ENCODE data around the gene WDTC1. TPM values are rescaled to one million over a fixed set of nuclear protein-coding genes. Genes with fewer than 3 reads are reported as not detected.

WDTC1 gene
- total and polyA plus RNA-seq, 9 of the 15 experiments (the other 6 are each of a cell fraction or from before 2014, with no cell fraction given), result 0.18 to 32.3 (median 8.8) TPM

- TF ChIP-seq, protein P1, sequence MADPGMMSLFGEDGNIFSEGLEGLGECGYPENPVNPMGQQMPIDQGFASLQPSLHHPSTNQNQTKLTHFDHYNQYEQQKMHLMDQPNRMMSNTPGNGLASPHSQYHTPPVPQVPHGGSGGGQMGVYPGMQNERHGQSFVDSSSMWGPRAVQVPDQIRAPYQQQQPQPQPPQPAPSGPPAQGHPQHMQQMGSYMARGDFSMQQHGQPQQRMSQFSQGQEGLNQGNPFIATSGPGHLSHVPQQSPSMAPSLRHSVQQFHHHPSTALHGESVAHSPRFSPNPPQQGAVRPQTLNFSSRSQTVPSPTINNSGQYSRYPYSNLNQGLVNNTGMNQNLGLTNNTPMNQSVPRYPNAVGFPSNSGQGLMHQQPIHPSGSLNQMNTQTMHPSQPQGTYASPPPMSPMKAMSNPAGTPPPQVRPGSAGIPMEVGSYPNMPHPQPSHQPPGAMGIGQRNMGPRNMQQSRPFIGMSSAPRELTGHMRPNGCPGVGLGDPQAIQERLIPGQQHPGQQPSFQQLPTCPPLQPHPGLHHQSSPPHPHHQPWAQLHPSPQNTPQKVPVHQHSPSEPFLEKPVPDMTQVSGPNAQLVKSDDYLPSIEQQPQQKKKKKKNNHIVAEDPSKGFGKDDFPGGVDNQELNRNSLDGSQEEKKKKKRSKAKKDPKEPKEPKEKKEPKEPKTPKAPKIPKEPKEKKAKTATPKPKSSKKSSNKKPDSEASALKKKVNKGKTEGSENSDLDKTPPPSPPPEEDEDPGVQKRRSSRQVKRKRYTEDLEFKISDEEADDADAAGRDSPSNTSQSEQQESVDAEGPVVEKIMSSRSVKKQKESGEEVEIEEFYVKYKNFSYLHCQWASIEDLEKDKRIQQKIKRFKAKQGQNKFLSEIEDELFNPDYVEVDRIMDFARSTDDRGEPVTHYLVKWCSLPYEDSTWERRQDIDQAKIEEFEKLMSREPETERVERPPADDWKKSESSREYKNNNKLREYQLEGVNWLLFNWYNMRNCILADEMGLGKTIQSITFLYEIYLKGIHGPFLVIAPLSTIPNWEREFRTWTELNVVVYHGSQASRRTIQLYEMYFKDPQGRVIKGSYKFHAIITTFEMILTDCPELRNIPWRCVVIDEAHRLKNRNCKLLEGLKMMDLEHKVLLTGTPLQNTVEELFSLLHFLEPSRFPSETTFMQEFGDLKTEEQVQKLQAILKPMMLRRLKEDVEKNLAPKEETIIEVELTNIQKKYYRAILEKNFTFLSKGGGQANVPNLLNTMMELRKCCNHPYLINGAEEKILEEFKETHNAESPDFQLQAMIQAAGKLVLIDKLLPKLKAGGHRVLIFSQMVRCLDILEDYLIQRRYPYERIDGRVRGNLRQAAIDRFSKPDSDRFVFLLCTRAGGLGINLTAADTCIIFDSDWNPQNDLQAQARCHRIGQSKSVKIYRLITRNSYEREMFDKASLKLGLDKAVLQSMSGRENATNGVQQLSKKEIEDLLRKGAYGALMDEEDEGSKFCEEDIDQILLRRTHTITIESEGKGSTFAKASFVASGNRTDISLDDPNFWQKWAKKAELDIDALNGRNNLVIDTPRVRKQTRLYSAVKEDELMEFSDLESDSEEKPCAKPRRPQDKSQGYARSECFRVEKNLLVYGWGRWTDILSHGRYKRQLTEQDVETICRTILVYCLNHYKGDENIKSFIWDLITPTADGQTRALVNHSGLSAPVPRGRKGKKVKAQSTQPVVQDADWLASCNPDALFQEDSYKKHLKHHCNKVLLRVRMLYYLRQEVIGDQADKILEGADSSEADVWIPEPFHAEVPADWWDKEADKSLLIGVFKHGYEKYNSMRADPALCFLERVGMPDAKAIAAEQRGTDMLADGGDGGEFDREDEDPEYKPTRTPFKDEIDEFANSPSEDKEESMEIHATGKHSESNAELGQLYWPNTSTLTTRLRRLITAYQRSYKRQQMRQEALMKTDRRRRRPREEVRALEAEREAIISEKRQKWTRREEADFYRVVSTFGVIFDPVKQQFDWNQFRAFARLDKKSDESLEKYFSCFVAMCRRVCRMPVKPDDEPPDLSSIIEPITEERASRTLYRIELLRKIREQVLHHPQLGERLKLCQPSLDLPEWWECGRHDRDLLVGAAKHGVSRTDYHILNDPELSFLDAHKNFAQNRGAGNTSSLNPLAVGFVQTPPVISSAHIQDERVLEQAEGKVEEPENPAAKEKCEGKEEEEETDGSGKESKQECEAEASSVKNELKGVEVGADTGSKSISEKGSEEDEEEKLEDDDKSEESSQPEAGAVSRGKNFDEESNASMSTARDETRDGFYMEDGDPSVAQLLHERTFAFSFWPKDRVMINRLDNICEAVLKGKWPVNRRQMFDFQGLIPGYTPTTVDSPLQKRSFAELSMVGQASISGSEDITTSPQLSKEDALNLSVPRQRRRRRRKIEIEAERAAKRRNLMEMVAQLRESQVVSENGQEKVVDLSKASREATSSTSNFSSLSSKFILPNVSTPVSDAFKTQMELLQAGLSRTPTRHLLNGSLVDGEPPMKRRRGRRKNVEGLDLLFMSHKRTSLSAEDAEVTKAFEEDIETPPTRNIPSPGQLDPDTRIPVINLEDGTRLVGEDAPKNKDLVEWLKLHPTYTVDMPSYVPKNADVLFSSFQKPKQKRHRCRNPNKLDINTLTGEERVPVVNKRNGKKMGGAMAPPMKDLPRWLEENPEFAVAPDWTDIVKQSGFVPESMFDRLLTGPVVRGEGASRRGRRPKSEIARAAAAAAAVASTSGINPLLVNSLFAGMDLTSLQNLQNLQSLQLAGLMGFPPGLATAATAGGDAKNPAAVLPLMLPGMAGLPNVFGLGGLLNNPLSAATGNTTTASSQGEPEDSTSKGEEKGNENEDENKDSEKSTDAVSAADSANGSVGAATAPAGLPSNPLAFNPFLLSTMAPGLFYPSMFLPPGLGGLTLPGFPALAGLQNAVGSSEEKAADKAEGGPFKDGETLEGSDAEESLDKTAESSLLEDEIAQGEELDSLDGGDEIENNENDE (IDR thresholded peaks at IDR 0.05; ENCODE audit: low read depth, low read length), result no peak
- TF ChIP-seq PHTF2 (CRISPR knock-in tag; IDR thresholded peaks at IDR 0.05) (no peak), LCOR (CRISPR knock-in tag; IDR thresholded peaks at IDR 0.05) (peak; percentile 55; the same call in 1 of the 2 replicates), MED1 (CRISPR knock-in tag; IDR thresholded peaks at IDR 0.05; ENCODE audit: borderline replicate concordance) (no peak), MTF1 (CRISPR knock-in tag; IDR thresholded peaks at IDR 0.05; ENCODE audit: borderline replicate concordance) (no peak), CTCFL (IDR thresholded peaks at IDR 0.05; ENCODE audit: borderline replicate concordance, insufficient read depth, low read depth, low read length, poor library complexity, severe bottlenecking) (no peak), RB1 (IDR thresholded peaks at IDR 0.05; ENCODE audit: low read depth) (peak; percentile 97), RUNX1 (IDR thresholded peaks at IDR 0.05; ENCODE audit: low read depth) (no peak), FUS (optimal IDR thresholded peaks at IDR 0.05; ENCODE audit: low read depth, low read length) (no peak), PTBP1 (IDR thresholded peaks at IDR 0.05; ENCODE audit: low read depth, low read length) (peak; percentile 38; the same call in 1 of the 2 replicates)
- TF ChIP-seq, protein P2, sequence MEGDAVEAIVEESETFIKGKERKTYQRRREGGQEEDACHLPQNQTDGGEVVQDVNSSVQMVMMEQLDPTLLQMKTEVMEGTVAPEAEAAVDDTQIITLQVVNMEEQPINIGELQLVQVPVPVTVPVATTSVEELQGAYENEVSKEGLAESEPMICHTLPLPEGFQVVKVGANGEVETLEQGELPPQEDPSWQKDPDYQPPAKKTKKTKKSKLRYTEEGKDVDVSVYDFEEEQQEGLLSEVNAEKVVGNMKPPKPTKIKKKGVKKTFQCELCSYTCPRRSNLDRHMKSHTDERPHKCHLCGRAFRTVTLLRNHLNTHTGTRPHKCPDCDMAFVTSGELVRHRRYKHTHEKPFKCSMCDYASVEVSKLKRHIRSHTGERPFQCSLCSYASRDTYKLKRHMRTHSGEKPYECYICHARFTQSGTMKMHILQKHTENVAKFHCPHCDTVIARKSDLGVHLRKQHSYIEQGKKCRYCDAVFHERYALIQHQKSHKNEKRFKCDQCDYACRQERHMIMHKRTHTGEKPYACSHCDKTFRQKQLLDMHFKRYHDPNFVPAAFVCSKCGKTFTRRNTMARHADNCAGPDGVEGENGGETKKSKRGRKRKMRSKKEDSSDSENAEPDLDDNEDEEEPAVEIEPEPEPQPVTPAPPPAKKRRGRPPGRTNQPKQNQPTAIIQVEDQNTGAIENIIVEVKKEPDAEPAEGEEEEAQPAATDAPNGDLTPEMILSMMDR (IDR thresholded peaks at IDR 0.05 in 2 of 3, conservative IDR thresholded peaks at IDR 0.05 in 1 of 3; ENCODE audit: insufficient read depth in 2 of 3, low read depth in 1 of 3, low read length in 3 of 3), result no peak; a peak in 1 of 6 replicates
Observed at GRCh38 chr1:27234049-27234882, at the start of gene WDTC1 (continued).

All from K562 (cell line).